Measurements from ENCODE around the gene MAP2K3. TPM values are rescaled to one million over a fixed set of nuclear protein-coding genes. Genes with fewer than 3 reads are reported as not detected.
"Not testable (repeated sequence)": the region's sequence is repeated elsewhere in the genome, so short reads cannot be mapped to it uniquely, and the experiment has no call there.

MAP2K3 gene
- total and polyA plus RNA-seq, 2 donors (not counting 3 experiments of a cell fraction or from before 2014, with no cell fraction given), result 15.3 to 36.3 TPM

DNA sequence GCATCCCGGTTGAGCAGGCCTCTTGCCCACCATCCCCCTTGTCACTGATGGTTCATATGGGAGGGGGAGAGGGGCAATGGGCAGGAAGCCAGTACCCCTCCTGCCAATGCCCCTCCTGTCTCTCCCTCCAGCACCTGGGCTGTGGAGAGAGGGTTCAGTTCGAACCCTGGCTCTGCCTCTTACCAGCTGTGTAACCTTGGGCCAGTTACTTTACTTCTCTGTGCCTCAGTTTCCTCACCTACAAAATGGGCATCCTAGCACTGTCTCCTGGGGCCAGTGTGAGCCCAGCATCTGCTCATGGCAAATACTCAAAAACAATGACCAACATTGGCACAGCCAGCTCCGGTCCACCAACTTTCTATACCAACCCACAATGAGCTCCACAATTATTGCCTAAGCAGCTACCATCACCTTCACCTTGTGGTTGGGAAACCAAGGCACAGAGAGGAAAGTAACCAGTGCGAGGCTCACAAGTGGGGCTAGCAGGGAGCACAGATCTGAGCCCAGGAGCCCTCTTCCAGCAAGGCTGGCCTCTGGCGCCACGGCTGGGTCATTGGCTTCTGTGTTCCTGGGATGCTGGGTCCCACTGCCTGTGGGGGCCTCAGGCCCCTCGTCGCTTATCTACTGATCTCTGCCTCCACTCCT, 53.6 kb downstream of the MAP2K3 start:
- FAIRE-seq, CTCF ChIA-PET: not testable (repeated sequence)

DNA sequence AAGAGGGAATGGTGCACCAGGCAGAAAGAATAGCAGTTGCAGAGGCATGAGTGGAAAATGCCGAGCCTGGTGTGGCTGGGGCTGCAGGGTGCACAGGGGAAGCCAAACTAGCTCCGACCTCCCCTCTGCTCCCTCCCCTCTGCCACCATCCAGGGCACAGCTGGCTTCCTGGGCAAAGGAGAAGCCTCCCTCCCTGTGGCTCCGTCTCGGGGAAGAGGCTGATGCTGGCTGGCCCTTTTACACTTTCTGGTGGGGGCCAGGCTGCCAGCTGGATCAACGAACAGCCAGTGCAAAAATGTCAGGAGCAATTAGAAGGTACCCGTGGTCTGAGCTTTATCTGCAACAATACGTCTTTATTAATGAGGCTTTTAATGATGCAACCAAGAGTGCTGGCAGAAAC, 54.5 kb downstream of the MAP2K3 start:
- POLR2A ChIA-PET, result no interaction called here
- no peaks in the 10 kb centered on the region for H3K79me2 ChIP-seq (ENCODE audit: control insufficient read depth, insufficient read depth, low read length)
- H2AFZ ChIP-seq (ENCODE audit: low read depth, low read length), result no peak overlapping the region
- no peak for DNase-seq (ENCODE audit: low read depth, low spot score)
- no peaks in the 10 kb centered on the region for H4K20me1 ChIP-seq (replicated peaks; ENCODE audit: control insufficient read depth, extremely low read depth, insufficient read depth, low read length)
- intact Hi-C loops (cut with micrococcal nuclease) (no loop called here), dilution Hi-C loops (cut with MboI; ENCODE audit: extremely low pct_ligation_motif_present, low sequenced_read_pairs) (no loop called here)
- H3K9me1 ChIP-seq (replicated peaks; ENCODE audit: control insufficient read depth, extremely low read depth, insufficient read depth, low read length), result no peaks in the 10 kb centered on the region
- no peak overlapping the region for H3K4me3 ChIP-seq (replicated peaks in 1 of 3; ENCODE audit: insufficient read depth in 1 of 3, low read depth in 1 of 3, low read length in 3 of 3)
- no peaks in the 10 kb centered on the region for H3K4me1 ChIP-seq (ENCODE audit: control insufficient read depth, extremely low read depth, insufficient read depth, low read length)
- no peak for FAIRE-seq
- no peak overlapping the region for H3K9ac ChIP-seq (replicated peaks; ENCODE audit: extremely low read depth, insufficient read depth, low read length)
- CTCF ChIA-PET, result interaction anchor here (0.6 to 1.4 kb wide), 2 partner anchors 48 to 59 kb away, joined by 3 read pairs; no protein-coding TSS in a partner anchor
- no peak overlapping the region for H3K4me2 ChIP-seq (ENCODE audit: insufficient read depth, low read length)
- H3K27ac ChIP-seq (ENCODE audit: insufficient read depth, low read depth, low read length), result no peak overlapping the region
- TF ChIP-seq JUN (IDR thresholded peaks at IDR 0.05; ENCODE audit: borderline replicate concordance, insufficient read depth, insufficient read length, low read depth), result no peak
- no peak for TF ChIP-seq MYC (IDR thresholded peaks at IDR 0.05; ENCODE audit: low read depth, low read length)
- no peak for TF ChIP-seq POLR2AphosphoS5 (IDR thresholded peaks at IDR 0.05; ENCODE audit: insufficient read depth, low read depth, low read length)
- TF ChIP-seq POLR2A (IDR thresholded peaks at IDR 0.05; ENCODE audit: low read depth, low read length), result no peak
- TF ChIP-seq, protein P1, sequence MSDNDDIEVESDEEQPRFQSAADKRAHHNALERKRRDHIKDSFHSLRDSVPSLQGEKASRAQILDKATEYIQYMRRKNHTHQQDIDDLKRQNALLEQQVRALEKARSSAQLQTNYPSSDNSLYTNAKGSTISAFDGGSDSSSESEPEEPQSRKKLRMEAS (IDR thresholded peaks at IDR 0.05; ENCODE audit: insufficient read depth, insufficient read length), result no peak
- no peaks in the 10 kb centered on the region for H3K36me3 ChIP-seq (ENCODE audit: control insufficient read depth in 2 of 2, extremely low read depth in 1 of 2, insufficient read depth in 2 of 2, low read length in 2 of 2)
- H3K27me3 ChIP-seq (ENCODE audit: control insufficient read depth in 2 of 2, insufficient read depth in 2 of 2, low read length in 2 of 2), result no peaks in the 10 kb centered on the region
- BruUV-seq (replicated peaks), result no TSS peak
- no peaks in the 10 kb centered on the region for H3K9me3 ChIP-seq (replicated peaks; ENCODE audit: control insufficient read depth, insufficient read depth, low read length)

More for the DNA sequence above, 53.6 kb downstream of the MAP2K3 start:
- POLR2A ChIA-PET; dilution Hi-C loops (cut with MboI; ENCODE audit: extremely low pct_ligation_motif_present, low sequenced_read_pairs); H3K36me3 ChIP-seq (ENCODE audit: control insufficient read depth in 2 of 2, extremely low read depth in 1 of 2, insufficient read depth in 2 of 2, low read length in 2 of 2); H2AFZ ChIP-seq (ENCODE audit: low read depth, low read length); H3K4me1 ChIP-seq (ENCODE audit: control insufficient read depth, extremely low read depth, insufficient read depth, low read length); H3K4me3 ChIP-seq (replicated peaks in 1 of 3; ENCODE audit: insufficient read depth in 1 of 3, low read depth in 1 of 3, low read length in 3 of 3); H3K9me3 ChIP-seq (replicated peaks; ENCODE audit: control insufficient read depth, insufficient read depth, low read length); H3K9ac ChIP-seq (replicated peaks; ENCODE audit: extremely low read depth, insufficient read depth, low read length); H3K27me3 ChIP-seq (ENCODE audit: control insufficient read depth in 2 of 2, insufficient read depth in 2 of 2, low read length in 2 of 2); BruUV-seq (replicated peaks); H3K4me2 ChIP-seq (ENCODE audit: insufficient read depth, low read length); H3K79me2 ChIP-seq (ENCODE audit: control insufficient read depth, insufficient read depth, low read length); H3K27ac ChIP-seq (ENCODE audit: insufficient read depth, low read depth, low read length); intact Hi-C loops (cut with micrococcal nuclease); DNase-seq (ENCODE audit: low read depth, low spot score); H4K20me1 ChIP-seq (replicated peaks; ENCODE audit: control insufficient read depth, extremely low read depth, insufficient read depth, low read length); H3K9me1 ChIP-seq (replicated peaks; ENCODE audit: control insufficient read depth, extremely low read depth, insufficient read depth, low read length): not testable (repeated sequence)

DNA sequence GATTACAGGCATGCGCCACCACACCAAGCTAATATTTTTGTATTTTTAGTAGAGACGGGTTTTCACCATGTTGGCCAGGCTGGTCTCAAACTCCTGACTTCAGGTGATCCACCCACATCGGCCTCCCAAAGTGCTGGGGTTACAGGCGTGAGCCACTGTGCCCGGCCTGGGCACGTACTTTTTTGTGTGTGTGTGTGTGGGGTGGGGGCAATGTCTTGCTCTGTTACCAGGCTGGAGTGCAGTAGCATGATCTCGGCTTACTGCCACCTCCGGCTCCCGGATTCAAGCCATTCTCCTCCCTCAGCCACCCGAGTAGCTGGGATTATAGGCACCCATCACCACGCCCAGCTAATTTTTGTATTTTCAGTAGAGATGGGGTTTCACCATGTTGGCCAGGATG, 55.1 kb downstream of the MAP2K3 start:
- POLR2A ChIA-PET; H3K4me1 ChIP-seq (ENCODE audit: control insufficient read depth, extremely low read depth, insufficient read depth, low read length); H3K27me3 ChIP-seq (ENCODE audit: control insufficient read depth in 2 of 2, insufficient read depth in 2 of 2, low read length in 2 of 2); H3K9me1 ChIP-seq (replicated peaks; ENCODE audit: control insufficient read depth, extremely low read depth, insufficient read depth, low read length); H3K4me2 ChIP-seq (ENCODE audit: insufficient read depth, low read length); H3K9me3 ChIP-seq (replicated peaks; ENCODE audit: control insufficient read depth, insufficient read depth, low read length); H3K9ac ChIP-seq (replicated peaks; ENCODE audit: extremely low read depth, insufficient read depth, low read length); H3K36me3 ChIP-seq (ENCODE audit: control insufficient read depth in 2 of 2, extremely low read depth in 1 of 2, insufficient read depth in 2 of 2, low read length in 2 of 2); H4K20me1 ChIP-seq (replicated peaks; ENCODE audit: control insufficient read depth, extremely low read depth, insufficient read depth, low read length); FAIRE-seq; dilution Hi-C loops (cut with MboI; ENCODE audit: extremely low pct_ligation_motif_present, low sequenced_read_pairs); BruUV-seq (replicated peaks); DNase-seq (ENCODE audit: low read depth, low spot score); H3K27ac ChIP-seq (ENCODE audit: insufficient read depth, low read depth, low read length); H2AFZ ChIP-seq (ENCODE audit: low read depth, low read length); intact Hi-C loops (cut with micrococcal nuclease); H3K79me2 ChIP-seq (ENCODE audit: control insufficient read depth, insufficient read depth, low read length); H3K4me3 ChIP-seq (replicated peaks in 1 of 3; ENCODE audit: insufficient read depth in 1 of 3, low read depth in 1 of 3, low read length in 3 of 3): not testable (repeated sequence)
- CTCF ChIA-PET, result interaction anchor here (0.6 to 1.4 kb wide), 2 partner anchors 48 to 60 kb away, joined by 3 read pairs; no protein-coding TSS in a partner anchor

Measured in endothelial cell of umbilical vein (primary cell).